Measurements from ENCODE around the gene PACSIN1.
A peak's percentile ranks its signal among the peaks of the same experiment; 100 is the strongest.

PACSIN1 gene

DNA sequence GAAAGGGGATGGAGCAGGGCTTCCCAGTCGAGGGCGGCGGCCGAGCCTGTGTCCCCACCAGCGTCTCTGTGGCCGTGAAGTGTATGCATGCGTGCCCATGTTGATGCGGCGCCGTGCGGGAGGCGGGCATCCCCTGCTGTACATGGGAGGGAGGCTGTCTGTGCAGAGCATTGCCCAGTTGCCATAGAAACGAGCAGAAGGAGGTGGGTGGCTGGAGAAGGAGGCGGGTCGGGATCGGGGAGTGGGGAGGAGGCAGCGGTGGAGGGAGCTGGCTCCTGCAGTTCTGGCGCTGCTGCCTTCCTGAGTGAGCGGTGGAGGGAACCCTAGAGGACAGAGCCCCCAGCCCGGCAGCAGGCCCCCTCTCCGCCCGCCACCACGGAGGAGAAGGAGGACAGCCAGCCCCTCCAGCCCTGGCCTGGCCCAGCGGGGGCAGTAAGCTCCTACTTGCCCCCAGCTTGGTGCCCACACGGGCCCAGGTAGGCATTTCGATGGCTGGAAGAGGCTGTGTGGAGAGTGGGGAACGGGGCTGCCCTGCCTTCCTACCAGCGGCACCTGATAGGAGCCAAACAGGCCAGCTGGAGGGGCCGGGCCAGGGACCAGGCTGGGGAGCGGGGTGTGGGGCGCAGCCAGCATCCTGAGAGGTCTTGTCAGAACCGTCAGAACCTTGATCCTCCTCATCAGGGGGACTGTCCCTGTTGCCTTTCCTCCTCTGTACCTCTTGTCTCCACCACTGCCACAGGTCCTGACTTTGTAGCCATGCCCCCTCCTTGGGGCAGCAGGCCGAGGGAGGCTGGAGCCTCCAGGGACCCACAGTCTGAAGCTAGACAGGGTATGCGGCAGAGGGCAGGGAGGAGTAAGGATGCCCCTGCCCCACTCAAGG lies 49.0 kb downstream of the PACSIN1 start:
- DNase-seq (ENCODE audit: low spot score) = no peak

DNA sequence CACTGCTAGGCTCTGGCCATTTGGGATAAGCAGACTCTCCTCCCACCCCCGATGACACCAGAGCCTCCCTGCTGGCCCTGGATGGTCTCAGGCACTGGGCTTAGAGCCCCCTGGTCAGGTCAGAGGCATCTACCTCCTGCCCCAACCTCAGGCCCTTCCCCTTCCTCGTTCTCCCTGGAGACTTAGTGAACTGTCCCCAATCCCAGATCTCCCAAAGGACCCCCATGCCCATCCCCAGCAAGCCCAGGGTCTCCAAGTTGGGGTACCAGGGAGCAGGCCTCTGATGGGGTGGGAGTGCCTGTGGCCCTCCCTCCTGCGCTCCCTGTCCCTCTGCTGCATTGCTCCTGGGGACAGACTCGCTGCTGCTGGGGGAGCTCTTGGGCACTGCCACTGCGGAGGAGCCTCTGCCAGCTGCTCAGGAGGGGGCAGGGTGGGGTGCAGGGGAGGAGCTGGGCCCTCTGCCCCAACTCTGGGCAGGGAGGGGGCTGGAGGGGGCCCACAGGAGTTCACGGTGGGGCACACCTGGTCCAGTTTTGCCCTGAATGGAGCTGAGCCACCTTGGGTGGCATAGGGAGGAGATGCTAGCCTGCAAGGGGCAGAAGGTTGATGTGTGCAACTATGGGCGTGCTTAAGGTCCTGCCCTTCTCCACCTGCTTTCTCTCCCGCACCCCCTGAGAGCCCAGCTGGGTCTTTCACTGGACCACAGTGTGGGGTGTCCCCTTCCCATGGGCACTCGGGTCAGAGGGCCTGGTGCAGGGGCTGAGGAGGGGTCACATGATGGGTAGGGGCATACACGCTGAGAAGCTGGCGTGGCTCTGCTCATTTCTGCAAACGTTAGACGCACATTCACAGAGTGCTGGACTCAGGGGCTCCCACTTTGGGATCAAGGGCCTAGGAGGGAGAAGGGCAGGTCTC lies 49.9 kb downstream of the PACSIN1 start:
- DNase-seq (ENCODE audit: low spot score) = no peak

DNA sequence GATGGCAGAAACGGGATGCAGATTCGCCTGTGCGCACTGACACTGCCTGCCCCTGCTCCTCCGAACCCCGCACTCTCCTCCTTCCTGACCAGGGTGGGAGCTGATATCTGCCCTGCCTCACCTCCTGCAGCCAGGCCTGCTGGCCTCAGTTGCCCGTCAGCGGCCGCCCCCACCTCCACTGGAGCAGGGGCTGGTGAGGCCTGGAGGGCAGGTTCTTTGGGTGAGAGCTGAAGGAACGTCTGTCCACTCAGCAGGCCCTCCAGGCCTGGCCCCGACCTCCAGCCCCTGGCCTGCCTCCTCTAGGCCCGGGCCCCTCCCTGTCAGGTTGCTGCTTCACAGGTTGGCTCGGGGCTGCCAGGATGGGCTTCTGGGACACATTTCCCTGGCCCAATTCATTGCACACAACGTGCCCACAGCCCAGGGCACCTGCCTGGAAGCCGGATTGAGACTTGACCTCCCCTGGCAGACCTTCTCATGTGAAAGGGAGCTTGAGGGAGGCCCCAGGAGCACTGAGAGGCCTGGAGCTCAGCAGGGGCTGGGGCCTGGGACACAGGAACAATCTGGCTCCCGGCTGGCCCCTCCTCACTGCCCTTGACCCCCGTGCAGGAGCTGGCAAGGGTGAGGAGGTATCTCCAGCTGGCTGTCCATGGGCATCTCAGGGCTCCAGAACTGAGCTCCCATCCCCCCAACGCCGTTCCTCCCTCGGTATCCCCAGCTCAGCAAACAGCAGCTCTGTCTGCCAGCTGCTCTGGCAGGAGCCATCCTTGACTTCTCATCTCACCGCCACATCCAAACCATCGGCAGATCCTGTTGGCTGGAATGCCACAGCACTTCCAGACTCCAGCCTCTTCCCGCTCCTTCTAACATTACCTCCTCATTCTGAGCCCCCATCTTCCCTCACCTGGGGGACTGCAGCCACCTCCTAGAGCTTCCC lies 50.8 kb downstream of the PACSIN1 start:
- DNase-seq (ENCODE audit: low spot score) = no peak

DNA sequence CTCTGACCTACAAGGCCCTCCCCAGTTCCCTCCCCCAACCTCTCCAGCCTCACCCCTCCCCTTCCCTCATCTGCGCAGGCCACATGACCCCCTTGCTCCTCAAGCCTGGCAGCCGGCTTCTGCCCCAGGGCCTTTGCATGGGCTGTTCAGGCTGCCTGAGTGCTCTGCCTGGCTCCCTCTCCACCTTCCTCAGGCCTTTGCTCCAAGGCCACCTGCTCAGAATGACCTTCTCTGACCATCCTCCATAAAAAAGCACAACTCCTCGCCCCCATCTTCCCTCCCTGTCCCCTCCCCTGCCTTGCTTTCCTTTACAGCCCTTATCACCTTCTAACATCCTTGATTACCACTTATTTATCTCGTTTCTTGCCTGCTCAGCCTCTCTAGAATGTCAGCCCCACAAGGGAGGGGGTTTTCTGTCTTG lies 51.6 kb downstream of the PACSIN1 start:
- no peak for DNase-seq (ENCODE audit: low spot score)

DNA sequence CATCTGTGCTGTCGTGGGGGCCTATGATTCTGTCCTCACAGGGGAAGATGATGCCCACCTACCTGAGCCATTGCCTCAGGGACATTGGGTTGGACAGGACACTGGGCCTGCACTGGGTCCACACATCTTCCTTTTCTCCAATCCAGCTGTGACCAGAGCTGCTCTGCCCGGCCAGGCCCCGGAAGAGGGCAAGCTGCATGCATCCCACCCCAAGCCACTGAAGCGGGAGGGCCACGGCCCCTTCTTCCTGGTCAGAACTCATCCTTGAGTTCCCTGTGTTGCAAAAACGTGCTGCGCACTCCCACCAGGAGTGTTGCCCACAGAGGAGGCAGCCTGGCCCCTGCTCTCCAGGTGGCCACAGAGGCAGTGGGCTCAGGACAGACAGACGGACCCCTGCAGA lies 52.1 kb downstream of the PACSIN1 start:
- DNase-seq (ENCODE audit: low spot score) = no peak

DNA sequence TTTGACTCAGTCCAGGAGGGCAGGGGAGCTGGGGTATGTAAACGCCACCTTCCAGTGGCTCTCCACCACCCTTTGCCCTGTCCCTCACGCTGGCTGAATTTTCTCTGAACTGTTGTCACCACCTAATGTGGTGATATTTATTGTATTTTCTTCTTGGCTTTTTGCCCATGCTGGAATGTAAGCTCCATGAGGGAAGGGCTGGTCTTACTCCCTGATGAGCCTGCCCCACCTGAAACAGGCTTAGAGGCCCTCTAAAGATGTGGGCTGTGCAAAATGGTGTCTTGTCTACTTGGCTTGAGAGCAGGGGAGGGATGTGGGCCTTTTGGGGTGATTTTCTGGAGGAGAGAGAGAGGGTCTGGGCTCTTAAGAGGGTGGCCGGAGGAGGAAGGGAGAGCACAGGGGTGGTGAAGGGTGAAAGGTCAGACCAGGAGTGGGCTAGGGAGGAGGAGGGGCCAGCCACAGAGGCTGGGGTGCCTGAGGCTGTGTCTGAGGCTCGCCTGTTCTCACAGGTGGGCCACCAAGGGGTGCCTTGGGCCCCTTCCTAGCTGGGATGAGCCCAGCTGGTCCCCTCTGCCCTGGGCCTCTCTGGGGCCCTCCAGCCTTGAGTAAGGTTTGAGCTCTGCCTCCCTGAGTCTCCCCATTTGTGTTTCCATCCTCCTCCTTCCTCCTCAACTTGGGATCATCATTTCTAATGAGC lies 52.9 kb downstream of the PACSIN1 start:
- DNase-seq (ENCODE audit: low spot score) = no peak

DNA sequence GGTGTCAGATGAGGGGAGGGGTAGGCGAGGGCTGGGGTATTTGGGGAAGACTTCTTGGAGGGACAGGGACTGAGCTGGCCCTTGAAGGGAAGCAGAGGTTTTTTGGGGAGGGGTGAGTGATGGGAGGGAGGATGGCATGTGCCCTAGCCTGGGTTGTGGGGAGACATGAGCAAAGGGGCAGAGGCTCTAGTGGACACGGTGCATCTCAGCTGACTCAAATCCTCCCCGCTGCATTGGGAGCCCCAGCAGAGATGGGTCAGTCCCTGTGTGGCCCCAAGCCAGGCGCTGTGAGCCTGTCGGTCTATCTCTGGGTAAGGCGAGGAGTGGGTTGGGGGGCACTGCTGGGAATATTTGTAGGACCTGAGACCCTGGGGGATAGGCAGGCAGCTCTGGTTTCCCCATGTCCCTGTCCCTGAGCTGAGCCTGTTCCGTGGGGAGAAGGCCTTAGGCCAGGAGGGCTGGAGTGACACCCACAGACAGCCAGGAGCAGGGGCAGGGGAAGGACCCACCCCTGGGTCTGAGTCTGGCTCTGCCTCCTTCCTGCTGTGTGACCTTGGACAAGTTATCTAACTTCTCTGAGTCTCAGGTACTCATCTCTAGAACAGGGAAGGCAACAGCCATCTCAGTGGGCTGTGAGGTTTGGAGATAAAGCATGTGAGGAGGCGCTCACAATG lies 54.2 kb downstream of the PACSIN1 start:
- no peak for DNase-seq (ENCODE audit: low spot score)

DNA sequence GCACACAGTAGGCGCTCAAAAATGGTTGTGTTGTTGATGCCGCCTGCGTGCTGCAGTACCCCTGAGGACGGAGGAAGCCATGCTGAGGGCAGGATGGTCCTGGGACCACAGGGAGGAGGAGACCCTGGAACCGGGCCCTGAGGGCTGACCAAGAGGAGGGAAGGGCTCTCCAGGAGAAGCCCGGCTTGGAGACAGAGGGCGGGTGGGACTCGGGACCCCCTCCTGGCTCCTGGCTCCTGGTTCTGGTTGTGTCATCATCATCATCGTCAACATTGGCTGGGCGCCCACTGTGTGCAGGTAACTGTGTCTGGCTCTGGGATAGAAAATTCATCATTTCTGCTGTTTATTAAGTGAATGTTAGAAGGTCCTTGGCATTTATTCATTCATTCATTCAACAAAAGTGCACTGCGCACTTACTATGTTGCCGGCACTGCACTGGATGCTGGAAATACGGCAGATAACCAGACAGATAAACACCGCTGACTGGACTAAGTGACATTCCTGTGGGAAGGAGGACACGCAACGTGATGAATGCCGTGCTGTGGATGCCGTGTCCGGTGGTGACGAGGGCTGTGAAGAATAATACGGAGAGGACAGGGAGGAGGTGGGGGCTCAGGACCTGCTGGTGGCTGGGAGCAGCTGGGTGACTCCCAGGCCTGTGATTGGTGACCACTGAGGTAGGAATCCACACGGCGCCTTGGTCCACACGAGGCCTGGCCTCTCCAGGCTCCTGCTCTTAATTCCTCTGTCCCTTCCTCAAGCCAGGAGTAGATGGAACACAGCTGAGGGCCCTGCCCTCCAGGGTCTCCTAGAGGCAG lies 55.0 kb downstream of the PACSIN1 start:
- no peak for DNase-seq (ENCODE audit: low spot score)

DNA sequence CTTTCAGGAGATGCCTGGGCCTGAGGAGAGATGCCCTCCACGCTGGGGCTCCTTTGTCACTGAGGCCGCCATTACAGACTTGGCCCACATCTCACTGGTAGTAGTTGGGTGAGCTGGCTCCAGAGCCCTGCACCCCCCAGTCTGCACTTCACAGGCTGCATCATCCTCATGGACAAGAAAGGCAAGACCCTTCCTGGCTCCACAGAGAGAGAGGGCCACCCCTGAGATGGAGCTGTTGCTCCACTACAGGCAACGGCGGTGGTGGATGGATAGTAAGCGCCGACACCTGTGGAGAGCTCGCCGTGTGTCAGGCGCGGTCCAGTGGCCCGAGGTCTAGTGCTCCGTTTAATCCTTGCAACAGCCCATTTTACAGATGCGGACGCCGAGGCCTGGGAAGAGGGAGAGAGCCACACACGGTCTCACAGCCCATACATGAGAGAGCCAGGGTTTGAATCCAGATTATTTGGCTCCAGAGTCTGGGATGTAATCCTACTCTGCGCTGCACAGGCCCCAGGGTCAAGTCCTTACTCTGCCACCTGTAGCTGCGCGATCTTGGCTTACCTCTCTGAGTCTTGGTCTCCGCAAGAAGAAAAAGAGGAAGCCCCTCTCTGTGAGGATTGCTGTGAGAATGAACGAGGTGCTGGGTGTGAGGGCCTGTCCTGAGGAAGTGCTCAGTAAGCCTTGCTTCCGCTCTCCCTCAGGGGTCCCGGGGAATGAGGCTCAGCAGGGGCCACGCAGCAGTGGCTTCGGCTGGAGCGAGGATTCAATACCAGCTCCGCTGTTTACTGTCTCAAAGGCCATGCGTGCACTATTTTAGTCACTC lies 55.8 kb downstream of the PACSIN1 start:
- no peak for DNase-seq (ENCODE audit: low spot score)

DNA sequence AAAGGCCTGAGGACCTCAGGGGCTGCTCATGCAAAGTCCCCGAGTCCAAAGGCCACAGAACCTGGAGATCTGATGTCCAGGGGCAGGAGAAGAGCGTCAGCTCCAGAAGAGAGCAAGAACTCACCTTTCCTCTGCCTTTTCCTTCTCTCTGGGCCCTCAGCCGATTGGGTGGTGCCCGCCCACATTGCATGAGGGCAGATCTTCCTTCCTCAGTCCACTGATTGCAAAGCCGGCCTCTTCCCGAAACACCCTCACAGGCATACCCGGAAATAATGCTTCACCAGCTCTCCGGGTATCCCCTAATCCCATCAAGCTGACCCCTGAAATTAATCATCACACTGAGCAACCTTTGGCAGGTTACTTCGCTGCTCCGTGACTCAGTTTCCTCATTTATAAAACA lies 56.9 kb downstream of the PACSIN1 start:
- no peak for DNase-seq (ENCODE audit: low spot score)

DNA sequence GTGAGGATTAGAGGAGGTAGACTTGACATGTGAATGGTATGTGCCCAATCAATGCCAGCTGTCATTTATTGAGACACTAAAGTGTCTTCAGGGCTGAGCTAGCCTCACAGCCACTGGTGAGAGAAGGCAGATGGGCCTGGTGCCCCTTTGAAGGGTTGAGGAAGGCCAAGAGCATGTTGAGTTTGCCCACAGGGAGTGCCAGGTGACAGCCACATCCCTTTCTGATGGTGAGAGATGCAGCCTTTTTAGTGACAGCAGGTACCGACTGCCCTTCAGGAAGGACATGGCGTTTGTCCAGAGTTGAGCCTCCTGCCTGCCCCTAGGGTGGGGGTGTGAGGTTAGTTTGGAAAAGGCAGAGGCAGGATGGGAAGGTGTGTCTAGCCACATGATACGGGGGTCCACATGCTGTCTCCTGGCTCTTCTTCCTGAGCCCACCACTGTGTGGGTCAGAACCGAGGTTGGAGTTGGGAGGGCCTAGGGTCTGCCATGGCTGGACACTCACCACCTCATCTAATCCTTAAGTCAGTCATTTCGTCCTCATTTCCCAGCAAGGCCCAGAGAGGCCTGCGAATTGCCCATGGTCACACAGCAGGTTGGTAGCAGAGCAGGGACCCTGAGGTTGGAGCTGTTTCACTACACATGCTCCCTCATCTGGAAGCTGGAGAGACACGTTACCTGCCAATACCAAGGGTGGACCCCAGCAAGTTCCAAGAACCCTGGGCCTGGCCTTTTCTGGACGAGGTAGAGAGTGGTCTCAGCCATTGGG lies 57.7 kb downstream of the PACSIN1 start:
- DNase-seq (ENCODE audit: low spot score) = no peak

DNA sequence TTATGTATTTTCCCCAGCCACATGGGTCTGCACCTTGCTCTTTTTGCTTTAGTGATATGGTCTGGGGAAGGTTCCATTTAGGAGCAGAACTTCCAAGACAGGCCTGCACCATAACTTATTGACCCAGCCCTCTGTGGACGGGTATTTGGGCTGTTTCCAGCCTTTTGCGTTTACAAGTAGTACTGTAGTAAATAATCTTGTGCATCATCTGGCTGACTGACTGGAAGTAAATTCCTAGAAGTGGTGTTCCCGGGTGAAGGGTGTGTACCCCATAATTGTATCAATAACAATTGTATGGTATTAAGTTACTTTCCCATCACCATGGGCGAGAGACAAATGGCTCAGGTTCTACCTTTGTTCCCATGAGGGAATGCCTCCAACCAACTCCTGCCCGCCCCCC lies 58.6 kb downstream of the PACSIN1 start:
- no peak for DNase-seq (ENCODE audit: low spot score)

DNA sequence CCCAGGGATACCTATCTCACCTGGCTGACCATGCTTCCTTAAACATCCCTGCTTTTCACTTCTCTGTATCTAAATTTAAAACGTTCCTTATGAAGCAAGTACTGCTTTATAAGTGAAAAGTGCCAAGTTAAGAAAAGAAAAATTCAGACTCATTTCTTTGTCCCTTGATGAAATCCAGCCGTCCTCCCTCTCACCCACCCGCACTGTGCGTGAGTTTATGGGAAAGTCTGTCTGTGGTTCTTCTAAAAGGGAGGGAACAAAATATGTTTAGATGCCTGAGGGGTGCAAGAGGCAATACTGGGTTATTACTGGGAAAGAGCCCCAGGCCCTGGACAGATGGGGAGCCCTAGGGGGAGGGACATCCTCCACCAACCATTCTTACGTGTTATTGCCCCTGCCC lies 59.1 kb downstream of the PACSIN1 start:
- DNase-seq (ENCODE audit: low spot score) = no peak

DNA sequence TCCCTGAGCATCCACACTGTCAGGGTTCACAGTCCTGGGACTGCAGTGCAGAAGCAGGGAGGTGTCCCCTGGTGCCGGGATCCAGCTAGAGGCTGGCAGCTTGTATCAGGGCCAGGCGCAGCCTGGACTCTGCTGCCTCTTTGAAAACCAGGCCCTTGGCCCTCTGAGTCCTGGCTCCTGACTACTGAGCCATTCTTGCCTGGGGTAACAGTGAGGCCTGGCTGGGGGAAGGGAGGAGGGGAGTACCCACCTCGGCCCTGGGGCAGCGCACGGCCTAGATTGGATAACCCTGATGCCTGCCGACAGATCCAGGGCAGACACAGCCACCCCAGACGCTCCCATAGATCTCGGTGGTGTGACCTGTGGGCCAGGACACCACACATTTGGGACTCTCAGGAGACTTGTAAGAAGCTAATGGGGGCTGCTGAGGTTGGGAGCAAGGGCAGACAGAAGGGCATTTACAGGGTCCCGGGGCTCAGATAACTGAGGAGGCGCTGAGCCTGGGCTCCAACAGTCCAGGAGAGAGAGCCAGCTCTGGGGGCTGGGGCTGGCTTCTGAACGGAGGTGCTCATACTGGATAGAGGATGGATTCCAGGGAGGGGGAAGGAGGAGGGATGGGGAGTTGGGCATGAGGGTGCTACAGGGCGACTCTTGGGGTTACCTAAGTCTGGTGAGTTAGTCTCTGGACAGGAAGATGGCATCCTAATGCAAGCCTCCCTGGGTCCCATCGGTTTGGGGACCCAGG lies 59.7 kb downstream of the PACSIN1 start:
- DNase-seq (ENCODE audit: low spot score) = no peak

DNA sequence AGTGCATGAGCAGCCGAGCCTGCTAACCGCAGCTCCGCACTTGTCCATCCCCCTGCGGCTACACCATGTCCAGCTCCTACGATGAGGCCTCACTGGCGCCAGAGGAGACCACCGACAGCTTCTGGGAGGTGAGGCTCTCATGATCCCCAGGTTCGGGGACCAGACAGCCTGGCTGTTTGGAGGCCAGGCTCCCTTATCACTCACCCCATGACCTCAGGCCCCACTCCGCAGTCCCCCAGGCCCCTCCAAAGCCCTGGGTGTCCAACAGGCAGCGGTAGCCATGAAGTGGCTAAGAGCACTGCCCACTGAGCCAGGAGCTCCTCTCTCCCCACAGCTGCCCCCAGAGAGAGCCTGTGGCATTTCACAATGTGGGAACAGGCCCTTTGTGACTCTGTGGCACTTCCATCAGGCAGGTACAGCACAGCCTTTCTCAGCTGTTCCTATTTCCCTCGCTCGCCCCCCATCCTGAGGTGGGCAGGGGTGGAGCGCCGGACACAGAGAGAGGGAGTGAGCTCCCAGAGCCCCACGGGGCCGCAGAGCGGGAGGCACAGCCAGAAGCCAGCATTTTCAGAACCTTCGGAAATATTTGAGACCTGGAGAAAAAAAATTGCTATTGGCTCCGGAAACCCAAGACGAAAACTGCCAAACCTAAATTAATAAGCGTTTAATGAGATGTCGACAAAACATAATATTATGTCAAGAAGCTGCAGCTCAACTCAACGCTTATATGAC lies 60.5 kb downstream of the PACSIN1 start:
- DNase-seq (ENCODE audit: low spot score) = no peak

DNA sequence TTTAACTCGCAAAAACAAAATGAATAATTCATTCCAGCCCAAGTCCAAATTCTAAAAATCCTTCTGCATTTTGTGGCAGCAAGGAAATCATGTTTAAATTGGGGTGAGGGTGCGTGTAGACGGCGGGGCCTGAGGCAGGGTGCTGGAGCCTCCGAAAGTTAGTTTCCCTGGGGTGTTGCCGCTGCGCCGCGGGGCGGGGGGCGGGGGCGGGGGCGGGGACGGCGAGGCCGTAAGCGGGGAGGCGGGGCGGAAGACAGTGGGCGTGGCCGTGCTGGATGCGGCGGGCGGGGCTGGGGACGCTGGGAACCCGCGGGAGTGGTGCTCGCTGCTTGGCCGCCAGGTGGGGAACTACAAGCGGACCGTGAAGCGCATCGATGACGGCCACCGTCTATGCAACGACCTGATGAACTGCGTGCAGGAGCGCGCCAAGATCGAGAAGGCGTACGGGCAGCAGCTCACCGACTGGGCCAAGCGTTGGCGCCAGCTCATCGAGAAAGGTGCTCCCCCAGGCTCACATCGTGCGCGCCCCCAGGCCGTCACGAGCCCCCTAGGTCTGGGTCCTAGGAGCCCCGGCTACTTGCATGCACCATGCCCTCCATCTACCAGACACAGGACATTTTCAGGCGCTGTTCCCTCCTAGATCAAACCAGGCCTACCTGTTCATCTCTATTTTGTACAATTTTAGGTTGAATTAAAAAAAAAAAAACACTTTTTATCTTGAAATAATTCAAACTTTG lies 61.3 kb downstream of the PACSIN1 start:
- DNase-seq (ENCODE audit: low spot score) = peak; percentile 93

All from hematopoietic multipotent progenitor cell treated with erythropoietin and hydrocortisone succinate and interleukin-3 and kit ligand, for 15 days (in vitro differentiated cells).